Spleen (tissue), 11 donors: ENCODE results near the gene PDRG1. TPM values are rescaled to one million over a fixed set of nuclear protein-coding genes. Genes with fewer than 3 reads are reported as not detected.

ENCODE experiments used
- DNase-seq: peaks from one replicate; pipeline ENCODE4 v3.0.0-alpha.2; 2020
- H3K27ac ChIP-seq, 8 donors: fragments of 200-600 bp; sonication (generic) in 7 of 8; 1 replicate in 4 of 8; 2 replicates in 4 of 8; pipeline versions ENCODE4 v1.5.0 to v1.8.0; 2016 to 2021; ENCODE audit warnings: inconsistent platforms in 4 of 8, mild to moderate bottlenecking in 4 of 8, moderate library complexity in 1 of 8
- H3K27me3 ChIP-seq, 7 donors: fragments of 200-600 bp; sonication (generic) in 6 of 7; replicated peaks in 1 of 7; 1 replicate in 4 of 7; 2 replicates in 3 of 7; pipeline versions ENCODE4 v1.5.0 to v1.8.0; 2016 to 2021; ENCODE audit warnings: inconsistent platforms in 3 of 7, mild to moderate bottlenecking in 1 of 7
- H3K36me3 ChIP-seq, 6 donors: fragments of 200-600 bp; sonication (generic) in 5 of 6; 1 replicate in 4 of 6; 2 replicates in 2 of 6; pipeline versions ENCODE4 v1.5.0 to v1.8.0; 2016 to 2021; ENCODE audit warnings: inconsistent platforms in 2 of 6
- H3K4me1 ChIP-seq, 6 donors: fragments of 200-600 bp; sonication (generic) in 5 of 6; 1 replicate in 3 of 6; 2 replicates in 3 of 6; pipeline versions ENCODE4 v1.5.0 to v1.8.0; 2016 to 2021; ENCODE audit warnings: inconsistent platforms in 3 of 6
- H3K4me3 ChIP-seq, 8 donors: fragments of 200-600 bp; sonication (generic) in 7 of 8; 1 replicate in 4 of 8; 2 replicates in 4 of 8; pipeline versions ENCODE4 v1.5.0 to v1.8.0; 2016 to 2021; ENCODE audit warnings: inconsistent platforms in 4 of 8, mild to moderate bottlenecking in 4 of 8, moderate library complexity in 2 of 8
- H3K9me3 ChIP-seq, 8 donors: fragments of 200-600 bp; sonication (generic) in 7 of 8; 1 replicate in 4 of 8; 2 replicates in 4 of 8; pipeline versions ENCODE4 v1.5.0 to v1.8.0; 2016 to 2021; ENCODE audit warnings: inconsistent platforms in 4 of 8
- POLR2A ChIP-seq, 3 donors: fragments of 450-650 bp; IDR thresholded peaks; one replicate each; pipeline ENCODE4 v1.5.1; 2017; ENCODE audit warnings: antibody characterized with exemption in 3 of 3, mild to moderate bottlenecking in 1 of 3
- POLR2AphosphoS5 ChIP-seq, 3 donors: sonication (generic); formaldehyde crosslinking; IDR thresholded peaks; one replicate each; pipeline ENCODE4 v1.5.1; 2017; ENCODE audit warnings: antibody characterized with exemption in 3 of 3
- WGBS, 5 donors: extraction: QIAGEN DNeasy Blood & Tissue Kit in 3 of 5; methylation state at CpG; one replicate each; pipeline versions ENCODE4 v1.1.5 to v1.1.7; 2013 to 2018; 5-methylcytosine and 5-hydroxymethylcytosine counted together
- intact Hi-C: fragments of 100-400 bp; cut with DNase I; formaldehyde crosslinking; loops from one replicate; pipeline ENCODE4 v1.15.0; 2023; ENCODE audit warnings: low total_unique reads
- polyA plus RNA-seq, 3 donors: library from polyadenylated mRNA; stranded (reverse); fragments of 200-250 nt; gene quantifications; one replicate each; pipeline ENCODE4 v1.2.1, GENCODE V29; 2013
- total RNA-seq, 7 donors: library from RNA; depleted of rRNA in 3 of 7; stranded (reverse); fragments of >200 nt in 3 of 7; fragmentation: NEBNext Ultra II Directional in 4 of 7; extraction: Animal tissue kit (Norgen Biotek cat#: 25700) in 4 of 7; gene quantifications; one replicate each; pipeline versions ENCODE4 v1.1.0 to v1.2.1, GENCODE V29; 2016 to 2021
- TF ChIP-seq, protein P1 (sequence below), 11 experiments: fragments of 200-600 bp in 7 of 11; fragments of 450-650 bp in 4 of 11; sonication (generic) in 4 of 11; IDR thresholded peaks in 8 of 11; conservative IDR thresholded peaks in 3 of 11; 1 replicate in 7 of 11; 2 replicates in 4 of 11; pipeline versions ENCODE4 v1.4.0 to v1.8.0; 2016 to 2021; ENCODE audit warnings: antibody characterized with exemption in 11 of 11, inconsistent platforms in 4 of 11, mild to moderate bottlenecking in 1 of 11
- donor health status: healthy with polysubstance abuse.
- donor health status: DM: no; HTN: no; CAD: no; lungs with moderate emphysema.
- donor health status: DM: no; HTN: no; CAD: no.
- donor health status: Bipolar disorder and iron deficiency.
- donor health status: healthy.
- donor health status: DM: no; HTN: no; CAD: no.
- donor health status: DM: yes; HTN: yes; CAD: no.

PDRG1 gene
- total and polyA plus RNA-seq, 10 donors, result 8.2 to 21.1 (median 11.2) TPM

GRCh38 chr20:31967830-31968249 is 16.0 kb upstream of the PDRG1 start, which contains the start of gene XKR7:
XKR7 (plus strand) TSS chr20:31968151; CDS start chr20:31968176, 25 bp downstream.
- TF ChIP-seq POLR2A (IDR thresholded peaks at IDR 0.05), result no peak
- TF ChIP-seq, protein P1, sequence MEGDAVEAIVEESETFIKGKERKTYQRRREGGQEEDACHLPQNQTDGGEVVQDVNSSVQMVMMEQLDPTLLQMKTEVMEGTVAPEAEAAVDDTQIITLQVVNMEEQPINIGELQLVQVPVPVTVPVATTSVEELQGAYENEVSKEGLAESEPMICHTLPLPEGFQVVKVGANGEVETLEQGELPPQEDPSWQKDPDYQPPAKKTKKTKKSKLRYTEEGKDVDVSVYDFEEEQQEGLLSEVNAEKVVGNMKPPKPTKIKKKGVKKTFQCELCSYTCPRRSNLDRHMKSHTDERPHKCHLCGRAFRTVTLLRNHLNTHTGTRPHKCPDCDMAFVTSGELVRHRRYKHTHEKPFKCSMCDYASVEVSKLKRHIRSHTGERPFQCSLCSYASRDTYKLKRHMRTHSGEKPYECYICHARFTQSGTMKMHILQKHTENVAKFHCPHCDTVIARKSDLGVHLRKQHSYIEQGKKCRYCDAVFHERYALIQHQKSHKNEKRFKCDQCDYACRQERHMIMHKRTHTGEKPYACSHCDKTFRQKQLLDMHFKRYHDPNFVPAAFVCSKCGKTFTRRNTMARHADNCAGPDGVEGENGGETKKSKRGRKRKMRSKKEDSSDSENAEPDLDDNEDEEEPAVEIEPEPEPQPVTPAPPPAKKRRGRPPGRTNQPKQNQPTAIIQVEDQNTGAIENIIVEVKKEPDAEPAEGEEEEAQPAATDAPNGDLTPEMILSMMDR (IDR thresholded peaks at IDR 0.05 in 8 of 11, conservative IDR thresholded peaks at IDR 0.05 in 3 of 11), result no peak
- TF ChIP-seq POLR2AphosphoS5 (IDR thresholded peaks at IDR 0.05), result no peak
- 0 to 3% (median 2%) methylated on average over 17 to 35 of the region's 38 CpGs for WGBS, 5 donors
- intact Hi-C loops, result no loop called here
- no peaks in the 10 kb centered on the region for H3K9me3 ChIP-seq
- peak within 1 kb of the TSS in 7 of 8 donors; percentile 30 to 71 (median 38) for H3K4me3 ChIP-seq
- DNase-seq, result peak; percentile 77
- peaks cover 0 to 76% (median 20%) of the 10 kb centered on the region in 7 donors for H3K27me3 ChIP-seq
- H3K27ac ChIP-seq, result no peak within 1 kb of the TSS
- H3K36me3 ChIP-seq, result no peaks in the 10 kb centered on the region
- peaks cover 4 to 20% (median 10%) of the 10 kb centered on the region in 6 donors for H3K4me1 ChIP-seq

- 7 to 18% (median 13%) methylated on average over 5 of the region's 5 CpGs for WGBS, 5 donors
- Histone ChIP-seq H3K9me3 (no peaks in the 10 kb centered on the region), H3K4me3 (peak overlapping the region in 1 of 8 donors; percentile 71), H3K27ac (no peak overlapping the region), H3K36me3 (no peaks in the 10 kb centered on the region), H3K27me3 (peaks cover 0 to 84% (median 20%) of the 10 kb centered on the region in 7 donors), H3K4me1 (peaks cover 4 to 20% (median 10%) of the 10 kb centered on the region in 6 donors)
- no peak for TF ChIP-seq POLR2A (IDR thresholded peaks at IDR 0.05)
- TF ChIP-seq POLR2AphosphoS5 (IDR thresholded peaks at IDR 0.05), result no peak
- TF ChIP-seq, protein P1 (IDR thresholded peaks at IDR 0.05 in 8 of 11, conservative IDR thresholded peaks at IDR 0.05 in 3 of 11), result no peak
- DNase-seq, result no peak
- intact Hi-C loops, result no loop called here
Measured at GRCh38 chr20:31966991-31967655, 15.3 kb upstream of the PDRG1 start.

GRCh38 chr20:31963889-31964288 is 12.0 kb upstream of the PDRG1 start:
- peaks cover 4 to 18% (median 10%) of the 10 kb centered on the region in 6 donors for H3K4me1 ChIP-seq
- no peak overlapping the region for H3K4me3 ChIP-seq
- DNase-seq, result no peak
- H3K27me3 ChIP-seq, result peaks cover 0 to 59% (median 20%) of the 10 kb centered on the region in 7 donors
- no peak overlapping the region for H3K27ac ChIP-seq
- intact Hi-C loops, result no loop called here
- no peaks in the 10 kb centered on the region for H3K36me3 ChIP-seq
- WGBS, 5 donors, result 75 to 83% (median 79%) methylated on average over 6 of the region's 6 CpGs
- TF ChIP-seq, protein P1 (IDR thresholded peaks at IDR 0.05 in 8 of 11, conservative IDR thresholded peaks at IDR 0.05 in 3 of 11), result no peak
- TF ChIP-seq POLR2A (IDR thresholded peaks at IDR 0.05) (no peak), POLR2AphosphoS5 (IDR thresholded peaks at IDR 0.05) (no peak)
- H3K9me3 ChIP-seq, result no peaks in the 10 kb centered on the region

DNA sequence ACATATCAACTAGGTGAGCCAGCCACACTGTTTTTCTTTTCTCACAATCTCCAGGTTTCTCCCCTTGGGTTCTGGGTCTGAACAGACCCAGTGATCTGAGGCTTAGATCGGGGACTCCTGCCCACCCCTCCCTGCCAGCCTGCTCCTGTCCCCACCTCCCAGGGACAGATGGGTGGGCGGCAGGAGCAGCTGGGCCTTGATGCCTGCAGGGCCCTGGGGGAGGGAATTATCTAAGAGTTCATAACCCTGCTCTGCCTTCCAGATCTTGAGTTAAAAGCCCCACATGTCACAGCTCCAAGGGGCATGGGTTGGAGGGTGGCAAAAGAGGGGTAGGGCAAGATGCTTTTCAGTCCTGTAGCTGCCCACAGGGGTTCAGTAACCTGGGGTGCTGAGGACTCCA is 10.9 kb upstream of the PDRG1 start:
- Histone ChIP-seq H3K36me3 (no peaks in the 10 kb centered on the region), H3K4me1 (peaks cover 0 to 7% (median 2%) of the 10 kb centered on the region in 6 donors), H3K27ac (no peak overlapping the region), H3K4me3 (no peak overlapping the region), H3K27me3 (peaks cover 0 to 56% (median 18%) of the 10 kb centered on the region in 7 donors), H3K9me3 (no peaks in the 10 kb centered on the region)
- DNase-seq, result no peak
- TF ChIP-seq POLR2AphosphoS5 (IDR thresholded peaks at IDR 0.05) (no peak), POLR2A (IDR thresholded peaks at IDR 0.05) (no peak)
- TF ChIP-seq, protein P1 (IDR thresholded peaks at IDR 0.05 in 8 of 11, conservative IDR thresholded peaks at IDR 0.05 in 3 of 11), result no peak
- WGBS, 5 donors, result 56 to 74% (median 73%) methylated on average over 2 of the region's 2 CpGs
- intact Hi-C loops, result no loop called here
